ENCODE data around the gene ANKRD23.

- no peak for TF ChIP-seq EZH2 (IDR thresholded peaks at IDR 0.05; ENCODE audit: insufficient read depth, poor library complexity, severe bottlenecking)
- no peak for TF ChIP-seq EZH2phosphoT487 (IDR thresholded peaks at IDR 0.05; ENCODE audit: insufficient read depth, low read depth)
Measured at GRCh38 chr2:96837575-96837974, 6.2 kb downstream of the ANKRD23 start.

All from GM23248 (cell line).